HepG2 (cell line): ENCODE data around the gene SLC26A2. TPM values are rescaled to one million over a fixed set of nuclear protein-coding genes. Genes with fewer than 3 reads are reported as not detected.
A peak's percentile ranks its signal among the peaks of the same experiment; 100 is the strongest.

Source experiments
- CBX2 ChIP-seq, 2 experiments: fragments of 200-600 bp in 1 of 2; sonication (generic); formaldehyde crosslinking in 1 of 2; IDR thresholded peaks; 2 replicates each; pipeline versions ENCODE4 v1.7.0 to v1.8.1; 2018 to 2022; ENCODE audit warnings: low read depth in 2 of 2, low read length in 1 of 2, mild to moderate bottlenecking in 1 of 2, missing genetic modification reagents in 1 of 2
- CENPT ChIP-seq: sonication (generic); formaldehyde crosslinking; IDR thresholded peaks from 2 replicates; pipeline ENCODE4 v1.8.0; 2022; ENCODE audit warnings: low read depth, mild to moderate bottlenecking, moderate library complexity, missing genetic modification reagents
- GRHL1 ChIP-seq: sonication (generic); formaldehyde crosslinking; conservative IDR thresholded peaks from 2 replicates; pipeline ENCODE4 v1.8.0; 2022; ENCODE audit warnings: missing genetic modification reagents
- NCOA2 ChIP-seq: sonication (generic); formaldehyde crosslinking; IDR thresholded peaks from 2 replicates; pipeline ENCODE4 v1.8.0; 2022; ENCODE audit warnings: inconsistent platforms
- POLR2G ChIP-seq: fragments of 200-400 bp; formaldehyde crosslinking; IDR thresholded peaks from 2 replicates; pipeline ENCODE4 v1.6.1; 2018; ENCODE audit warnings: mild to moderate bottlenecking, low read depth, low read length, moderate library complexity
- PTBP1 ChIP-seq: fragments of 200-400 bp; formaldehyde crosslinking; IDR thresholded peaks from 2 replicates; pipeline ENCODE4 v1.6.1; 2018; ENCODE audit warnings: low read length, low read depth; ENCODE audit not compliant: poor library complexity, severe bottlenecking
- SP1 ChIP-seq, 2 experiments: fragments of 450-650 bp in 1 of 2; sonication (generic) in 1 of 2; formaldehyde crosslinking in 1 of 2; IDR thresholded peaks; 2 replicates each; pipeline versions ENCODE4 v1.4.0 to v1.6.1; 2016 to 2020; ENCODE audit warnings: missing genetic modification reagents in 1 of 2
- TEAD3 ChIP-seq: optimal IDR thresholded peaks from 2 replicates; pipeline ENCODE3; 2016; ENCODE audit warnings: borderline replicate concordance
- ZBTB39 ChIP-seq: sonication (generic); formaldehyde crosslinking; IDR thresholded peaks from 2 replicates; pipeline ENCODE4 v1.5.0; 2020; ENCODE audit warnings: missing genetic modification reagents
- ZKSCAN8 ChIP-seq: IDR thresholded peaks from 2 replicates; pipeline ENCODE4 v1.6.1; 2016; ENCODE audit warnings: borderline replicate concordance, missing genetic modification reagents, missing compliant biosample characterization
- ZNF512B ChIP-seq: sonication (generic); formaldehyde crosslinking; IDR thresholded peaks from 2 replicates; pipeline ENCODE4 v1.5.1; 2020; ENCODE audit warnings: missing genetic modification reagents, mild to moderate bottlenecking, borderline replicate concordance
- ZNF646 ChIP-seq: sonication (generic); formaldehyde crosslinking; IDR thresholded peaks from 2 replicates; pipeline ENCODE4 v1.9.0; 2021; ENCODE audit warnings: mild to moderate bottlenecking, missing genetic modification reagents
- ZNF652 ChIP-seq: IDR thresholded peaks from 2 replicates; pipeline ENCODE4 v1.6.1; 2016; ENCODE audit warnings: low read depth, borderline replicate concordance
- ZNF879 ChIP-seq: sonication (generic); formaldehyde crosslinking; IDR thresholded peaks from 2 replicates; pipeline ENCODE4 v1.8.1; 2023; ENCODE audit warnings: missing genetic modification reagents
- ZSCAN21 ChIP-seq: sonication (generic); formaldehyde crosslinking; IDR thresholded peaks from 2 replicates; pipeline ENCODE4 v1.8.0; 2022; ENCODE audit warnings: mild to moderate bottlenecking, missing genetic modification reagents, moderate library complexity, borderline replicate concordance
- polyA plus RNA-seq, 8 experiments: library from polyadenylated mRNA; depleted of rRNA in 3 of 8; stranded (reverse) in 7 of 8; unstranded in 1 of 8; fragments of >200 nt; fragmentation: Illumina TruSeq in 4 of 8; extraction: Trizol in 4 of 8; gene quantifications; 2 replicates each; pipeline versions ENCODE4 v1.2.1 to v1.2.3, GENCODE V29; 2011 to 2016; ENCODE audit warnings: low read depth in 4 of 8, missing spikeins in 1 of 8, mixed read lengths in 1 of 8; ENCODE audit not compliant: insufficient read depth in 1 of 8
- total RNA-seq, 5 experiments: library from RNA; depleted of rRNA; stranded (reverse); fragments of >200 nt; fragmentation: Illumina TruSeq; extraction: Trizol; gene quantifications; 2 replicates each; pipeline ENCODE4 v1.2.3, GENCODE V29; 2016; ENCODE audit warnings: low read depth in 1 of 5

The SLC26A2 gene
- total and polyA plus RNA-seq, 2 of the 13 experiments (the other 11 are each of a cell fraction or from before 2014, with no cell fraction given): 2.2 to 7.9 TPM

- TF ChIP-seq ZBTB39: no peak
- no peak for TF ChIP-seq ZNF652 (CRISPR knock-in tag)
- no peak for TF ChIP-seq ZNF879
- TF ChIP-seq TEAD3 (CRISPR knock-in tag): peak; percentile 51
- TF ChIP-seq PTBP1: no peak
- TF ChIP-seq CENPT (CRISPR knock-in tag): no peak
- TF ChIP-seq ZSCAN21 (CRISPR knock-in tag): no peak
- no peak for TF ChIP-seq GRHL1 (CRISPR knock-in tag)
- TF ChIP-seq POLR2G: no peak
- TF ChIP-seq NCOA2 (CRISPR knock-in tag): 0 out of 2 replicates have a peak, but pooled peaks have one; percentile 23
- TF ChIP-seq SP1 (IDR thresholded peaks at IDR 0.05): no peak
- TF ChIP-seq SP1 (CRISPR knock-in tag; IDR thresholded peaks at IDR 0.05): no peak
- TF ChIP-seq ZNF512B (CRISPR knock-in tag): no peak
- TF ChIP-seq ZNF646 (CRISPR knock-in tag): peak; percentile 62; the same call in 1 of the 2 replicates
- TF ChIP-seq CBX2 (IDR thresholded peaks at IDR 0.05; ENCODE audit: low read depth, low read length): no peak
- TF ChIP-seq CBX2 (CRISPR knock-in tag; IDR thresholded peaks at IDR 0.05; ENCODE audit: low read depth): no peak
- TF ChIP-seq ZKSCAN8 (CRISPR knock-in tag): no peak
Measured at GRCh38 chr5:149951138-149951749, 9.3 kb upstream of the SLC26A2 start (continued).
